GM18867 (cell line): ENCODE data around the gene GLCCI1.
"Not testable (repeated sequence)": the region's sequence is repeated elsewhere in the genome, so short reads cannot be mapped to it uniquely, and the experiment has no call there.

ENCODE experiments used
- ATAC-seq: cut with Tn5 transposase; IDR thresholded peaks from one replicate; pipeline ENCODE4 v1.9.1; 2021; ENCODE audit warnings: mild to moderate bottlenecking, moderate library complexity; ENCODE audit not compliant: unreplicated experiment

Gene GLCCI1

DNA sequence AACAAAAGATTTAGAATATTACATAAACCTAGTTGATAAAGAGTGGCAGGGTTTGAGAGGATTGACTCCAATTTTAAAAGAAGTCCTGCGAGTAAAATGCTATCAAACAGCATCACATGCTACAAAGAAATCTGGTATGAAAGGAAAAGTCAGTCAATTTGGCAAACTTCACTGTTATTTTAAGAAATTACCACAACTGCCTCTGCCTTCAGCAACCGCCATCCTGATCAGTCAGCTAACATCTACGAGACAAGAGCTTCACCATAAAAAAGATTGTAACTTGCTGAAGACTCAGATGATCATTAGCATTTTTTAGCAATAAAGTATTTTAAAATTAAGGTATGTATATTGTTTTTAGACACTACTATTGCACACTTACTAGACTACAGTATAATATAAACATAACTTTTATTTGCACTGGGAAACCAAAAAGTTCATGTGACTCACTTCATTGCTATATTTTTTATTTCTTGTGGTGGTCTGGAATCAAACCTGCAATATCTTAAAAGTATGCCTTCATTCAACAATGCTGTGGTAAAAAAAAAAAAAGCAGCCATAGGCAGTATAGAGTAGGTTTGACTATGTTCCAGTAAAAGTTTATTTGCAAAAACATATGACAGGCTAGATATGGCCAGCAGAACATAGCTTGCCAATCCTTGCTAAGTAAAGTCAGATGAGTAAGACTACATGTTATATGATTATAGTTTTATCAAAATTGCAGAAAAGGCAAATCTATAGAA, 74.4 kb downstream of the GLCCI1 start:
- no peak for ATAC-seq

DNA sequence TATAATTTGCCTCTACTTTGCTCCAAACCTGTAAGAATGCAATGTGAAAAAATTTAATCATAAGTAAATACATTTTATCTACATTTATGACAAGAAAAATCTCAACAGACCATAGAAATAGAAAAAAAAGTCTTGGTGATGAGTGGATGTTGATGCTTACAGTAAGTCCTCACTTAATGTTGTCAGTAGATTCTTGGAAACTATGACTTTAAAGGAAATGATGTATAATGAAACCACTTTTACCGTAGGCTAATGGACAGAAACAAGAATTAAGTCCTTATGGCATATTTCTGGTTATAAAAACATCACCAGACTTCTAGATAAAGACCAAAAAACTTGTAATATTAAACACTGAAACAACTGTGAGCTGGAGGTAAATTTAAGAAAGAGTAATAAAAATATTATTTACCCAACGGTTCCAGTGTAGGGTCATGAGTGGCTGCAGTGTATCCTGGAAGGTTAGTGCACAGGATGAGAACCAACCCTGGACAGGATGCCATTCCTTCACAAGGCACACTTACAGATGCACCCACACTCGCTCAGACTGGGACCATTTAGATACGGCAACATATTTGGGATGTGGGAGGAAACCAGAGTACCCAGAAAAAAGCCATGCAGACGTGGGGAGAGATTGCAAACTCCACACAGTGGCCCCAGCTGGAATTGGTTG, 76.3 kb downstream of the GLCCI1 start:
- ATAC-seq, result no peak

DNA sequence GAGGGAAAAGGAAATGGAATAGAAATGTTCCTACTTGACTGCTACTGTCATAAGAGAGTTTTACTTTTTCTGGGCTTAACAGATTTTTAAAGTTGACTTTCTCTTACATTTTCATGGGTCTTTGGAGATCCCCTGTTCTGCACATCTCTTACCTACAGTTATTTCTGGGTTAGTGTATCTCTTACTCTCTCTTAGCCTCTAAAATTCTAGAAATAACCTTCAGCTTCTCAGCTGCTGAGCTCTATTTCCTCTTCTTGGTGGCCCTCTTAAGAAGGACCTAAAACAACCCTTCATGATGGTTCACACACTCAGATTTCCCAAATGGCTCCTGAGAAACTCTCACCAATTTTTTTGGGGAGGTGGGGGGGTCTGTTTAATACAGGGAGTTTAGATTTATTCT, 79.5 kb downstream of the GLCCI1 start:
- not testable (repeated sequence) for ATAC-seq

DNA sequence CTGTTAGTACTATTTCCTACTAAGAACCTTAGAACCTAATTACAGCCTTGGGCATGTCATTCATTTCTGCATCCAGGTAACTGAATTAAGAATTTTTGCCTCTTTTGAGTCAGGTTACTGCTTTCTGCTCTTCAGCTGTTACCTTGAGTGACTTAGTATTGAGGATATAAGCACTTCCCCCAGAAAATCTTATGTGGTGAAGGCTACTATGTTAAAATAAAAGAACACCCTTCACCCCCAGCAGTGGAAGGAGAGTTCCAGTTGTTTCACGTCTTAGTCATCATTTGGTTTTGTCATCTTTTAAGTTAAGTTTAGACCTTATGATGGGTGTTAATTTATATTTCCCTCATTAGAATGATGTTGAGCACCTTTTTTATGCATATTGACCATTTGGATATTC, 82.8 kb downstream of the GLCCI1 start:
- no peak for ATAC-seq

DNA sequence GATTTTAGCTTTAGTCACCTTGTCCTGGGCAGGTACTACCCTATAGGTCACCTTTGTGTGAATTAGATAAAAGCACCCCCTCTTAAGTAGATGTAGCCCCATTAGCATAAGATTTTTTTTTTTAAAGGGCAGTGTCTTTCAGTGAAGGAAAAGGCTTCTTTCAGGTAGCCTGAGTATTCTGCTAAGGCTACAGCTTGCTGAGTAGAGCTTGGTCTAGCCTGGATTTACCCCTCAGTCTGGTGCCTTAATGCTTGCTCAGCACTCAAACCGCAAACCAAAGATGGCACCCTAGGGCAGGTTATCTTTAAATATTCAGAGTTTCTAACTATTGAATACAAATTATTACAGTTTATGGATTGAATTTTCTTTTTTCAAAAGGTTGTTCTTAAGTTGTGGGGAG, 83.4 kb downstream of the GLCCI1 start:
- no peak for ATAC-seq

DNA sequence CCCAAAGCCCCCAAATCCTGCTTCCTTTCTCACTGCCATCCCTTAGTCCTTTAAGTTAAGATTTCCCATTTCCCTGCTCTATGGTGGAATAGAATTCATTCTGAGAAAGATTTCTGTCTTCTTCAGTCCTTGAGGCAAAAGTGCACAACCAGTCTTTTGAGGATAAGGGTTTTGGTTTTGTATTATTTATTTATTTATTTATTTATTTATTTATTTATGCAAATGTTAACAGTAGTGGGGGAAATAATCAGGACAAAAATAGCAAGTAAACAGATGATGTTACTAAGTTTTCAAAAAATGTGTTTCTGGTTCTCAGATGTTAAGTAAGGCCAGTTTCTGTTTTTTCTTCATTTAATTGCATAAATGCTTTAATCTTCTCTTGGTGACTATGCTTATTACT, 84.2 kb downstream of the GLCCI1 start:
- ATAC-seq, result no peak

DNA sequence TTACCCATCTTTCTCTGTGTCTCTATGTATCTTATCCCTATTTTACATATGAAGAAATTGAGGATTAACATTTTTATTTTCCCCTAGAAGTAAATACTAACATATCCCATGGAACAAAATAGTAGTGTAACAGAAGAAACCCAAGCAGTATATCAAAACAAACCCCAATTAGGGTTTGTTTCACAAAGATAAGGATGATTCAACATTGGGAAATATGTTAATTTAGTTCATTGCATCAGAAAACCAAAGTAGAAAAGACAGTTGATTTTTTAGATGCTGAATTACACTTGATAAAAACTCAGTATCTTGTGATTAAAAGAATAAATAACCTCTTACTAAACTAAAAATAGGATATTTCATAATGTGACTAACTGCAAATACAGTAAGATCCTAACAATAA, 87.8 kb downstream of the GLCCI1 start:
- ATAC-seq, result no peak

DNA sequence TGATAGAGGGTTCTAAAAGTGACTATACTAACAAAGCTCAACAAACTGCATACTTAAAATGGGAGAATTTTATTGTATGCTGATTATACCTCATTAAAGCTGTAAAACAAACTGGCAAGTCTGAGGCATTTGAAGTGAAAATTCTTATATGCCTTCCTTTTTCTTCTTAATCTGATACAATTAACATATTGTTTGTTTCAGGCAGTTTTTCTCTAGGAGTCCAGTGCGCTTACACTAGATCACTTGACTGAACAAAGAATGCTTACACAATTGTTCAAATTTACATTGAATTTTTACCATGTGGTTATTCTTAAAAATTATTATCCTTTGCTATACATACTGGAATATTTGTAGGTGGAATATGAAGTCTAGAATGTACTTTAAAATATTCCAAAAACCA, 89.0 kb downstream of the GLCCI1 start:
- ATAC-seq, result no peak

DNA sequence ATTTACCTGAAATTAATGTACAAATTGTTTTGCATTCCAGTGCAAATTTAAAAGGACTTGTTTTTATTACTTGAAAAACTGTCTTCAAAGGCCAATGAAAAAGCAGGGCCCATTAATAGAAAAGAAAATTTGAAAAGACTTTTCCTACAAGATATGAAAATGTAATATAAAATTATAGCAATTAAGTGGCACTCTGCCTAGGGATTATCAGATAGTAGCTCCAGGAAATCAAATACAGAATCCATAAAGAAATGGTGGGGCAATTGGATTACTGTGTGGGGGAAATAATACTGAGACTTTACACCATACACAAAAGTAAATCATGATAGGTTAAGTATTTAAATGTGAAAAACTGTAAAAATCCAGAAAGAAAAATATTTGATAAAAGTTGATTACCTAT, 89.7 kb downstream of the GLCCI1 start:
- ATAC-seq, result no peak

DNA sequence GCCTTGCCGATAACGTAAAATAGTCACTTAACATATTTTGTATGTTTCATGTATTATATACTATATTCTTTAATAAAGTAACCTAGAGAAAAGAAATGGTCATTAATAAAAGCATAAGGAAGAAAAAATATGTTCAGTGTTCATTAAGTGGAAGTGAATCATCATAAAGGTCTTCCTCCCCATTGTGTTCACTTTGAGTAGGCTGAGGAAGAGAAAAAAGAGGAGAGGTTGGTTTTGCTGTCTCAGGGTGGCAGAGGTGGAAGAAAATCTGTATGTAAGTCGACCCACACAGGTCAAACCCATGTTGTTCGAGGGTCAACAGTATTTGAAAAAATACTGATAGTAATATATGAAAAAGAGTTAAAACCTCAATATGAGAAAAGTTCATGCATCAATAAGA, 90.3 kb downstream of the GLCCI1 start:
- no peak for ATAC-seq

DNA sequence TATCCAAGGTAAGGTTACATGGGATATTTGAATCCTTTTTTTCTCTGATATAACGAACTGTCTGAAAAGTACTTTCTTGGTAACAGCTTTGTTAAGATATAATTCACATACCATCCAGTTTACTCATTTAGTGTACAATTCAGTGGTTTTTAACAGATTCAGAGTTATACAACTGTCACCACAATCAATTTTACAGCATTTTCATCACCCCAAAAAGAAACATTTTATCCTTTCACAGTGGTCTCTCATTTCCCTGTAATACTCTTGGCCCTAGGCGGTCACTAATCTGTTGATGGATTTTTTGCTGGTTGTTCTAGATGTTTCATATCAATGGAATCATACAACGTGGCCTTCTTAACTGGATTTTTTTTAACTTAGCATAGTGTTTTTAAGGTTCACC, 91.6 kb downstream of the GLCCI1 start:
- no peak for ATAC-seq

DNA sequence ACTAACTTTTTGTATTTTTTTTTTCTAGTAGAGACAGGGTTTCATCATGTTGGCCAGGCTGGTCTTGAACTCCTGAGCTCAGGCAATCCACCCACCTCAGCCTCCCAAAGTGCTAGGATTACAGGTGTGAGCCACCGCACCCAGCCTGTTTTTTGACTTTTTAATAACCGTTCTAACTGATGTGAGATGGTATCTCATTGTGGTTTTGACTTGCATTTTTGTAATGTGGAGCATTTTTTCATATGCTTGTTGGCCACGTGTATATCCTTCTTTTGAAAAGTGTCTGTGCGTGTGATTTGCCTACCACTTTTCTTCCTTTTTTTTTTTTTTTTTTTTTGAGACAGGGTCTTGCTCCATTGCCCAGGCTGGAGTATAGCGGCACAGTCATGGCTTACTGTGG, 94.7 kb downstream of the GLCCI1 start:
- not testable (repeated sequence) for ATAC-seq

DNA sequence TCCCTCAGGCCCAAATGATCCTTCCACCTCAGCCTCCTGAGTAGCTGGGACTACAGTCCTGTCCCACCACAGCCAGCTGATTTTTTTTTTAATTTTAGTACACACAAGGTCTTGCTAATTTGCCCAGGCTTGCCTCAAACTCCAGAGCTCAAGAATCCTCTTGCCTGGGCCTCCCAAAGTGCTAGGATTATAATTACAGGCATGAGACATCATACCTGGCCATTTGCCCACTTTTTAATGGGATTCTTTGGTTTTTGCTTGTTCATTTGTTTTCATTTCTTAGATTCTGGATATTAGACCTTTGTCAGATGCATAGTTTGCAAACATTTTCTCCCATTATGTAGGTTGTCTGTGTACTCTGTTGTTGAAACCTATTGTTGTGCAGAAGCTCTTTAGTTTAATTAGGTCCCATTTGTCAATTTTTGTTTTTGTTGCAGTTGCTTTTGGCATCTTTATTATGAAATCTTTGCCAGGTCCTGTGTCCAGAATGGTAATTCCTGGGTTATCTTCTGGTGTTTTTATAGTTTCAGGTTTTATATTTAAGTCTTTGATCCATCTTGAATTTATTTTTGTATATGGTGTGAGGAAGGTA, 95.2 kb downstream of the GLCCI1 start:
- ATAC-seq, result no peak

DNA sequence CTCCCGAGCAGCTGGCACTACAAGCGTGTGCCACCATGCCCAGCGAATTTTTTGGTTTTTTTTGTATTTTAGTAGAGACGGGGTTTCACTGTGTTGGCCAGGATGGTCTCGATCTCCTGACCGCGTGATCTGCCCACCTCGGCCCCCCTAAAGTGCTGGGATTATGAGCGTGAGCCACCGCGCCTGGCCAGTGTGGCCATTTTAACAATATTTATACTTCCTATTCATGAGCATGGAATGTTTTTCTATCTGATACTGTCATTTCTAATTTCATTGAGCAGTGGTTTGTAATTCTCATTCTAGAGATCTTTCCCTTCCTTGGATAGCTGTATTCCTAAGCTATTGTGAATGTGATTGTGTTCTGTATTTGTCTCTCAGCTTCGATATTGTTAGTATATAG, 96.2 kb downstream of the GLCCI1 start:
- no peak for ATAC-seq

DNA sequence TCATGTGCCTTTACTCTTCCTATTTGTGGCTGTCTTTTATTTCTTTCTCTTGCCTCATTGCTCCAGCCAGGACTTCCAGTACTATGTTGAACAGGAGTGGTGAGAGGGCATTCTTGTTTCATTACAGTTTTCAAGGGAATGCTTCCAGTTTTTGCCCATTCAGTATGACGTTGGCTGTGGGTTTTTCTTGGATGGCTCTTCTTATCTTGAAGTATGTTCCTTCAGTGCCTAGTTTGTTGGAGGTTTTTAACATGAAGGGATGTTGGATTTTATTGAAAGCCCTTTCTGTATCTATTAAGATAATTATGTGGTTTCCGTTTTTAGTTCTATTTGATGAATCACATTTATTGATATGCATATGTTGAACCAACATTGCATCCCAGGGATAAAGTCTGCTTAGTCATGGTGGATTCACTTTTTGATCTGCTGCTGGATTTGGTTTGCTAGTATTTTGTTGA, 96.8 kb downstream of the GLCCI1 start:
- no peak for ATAC-seq

DNA sequence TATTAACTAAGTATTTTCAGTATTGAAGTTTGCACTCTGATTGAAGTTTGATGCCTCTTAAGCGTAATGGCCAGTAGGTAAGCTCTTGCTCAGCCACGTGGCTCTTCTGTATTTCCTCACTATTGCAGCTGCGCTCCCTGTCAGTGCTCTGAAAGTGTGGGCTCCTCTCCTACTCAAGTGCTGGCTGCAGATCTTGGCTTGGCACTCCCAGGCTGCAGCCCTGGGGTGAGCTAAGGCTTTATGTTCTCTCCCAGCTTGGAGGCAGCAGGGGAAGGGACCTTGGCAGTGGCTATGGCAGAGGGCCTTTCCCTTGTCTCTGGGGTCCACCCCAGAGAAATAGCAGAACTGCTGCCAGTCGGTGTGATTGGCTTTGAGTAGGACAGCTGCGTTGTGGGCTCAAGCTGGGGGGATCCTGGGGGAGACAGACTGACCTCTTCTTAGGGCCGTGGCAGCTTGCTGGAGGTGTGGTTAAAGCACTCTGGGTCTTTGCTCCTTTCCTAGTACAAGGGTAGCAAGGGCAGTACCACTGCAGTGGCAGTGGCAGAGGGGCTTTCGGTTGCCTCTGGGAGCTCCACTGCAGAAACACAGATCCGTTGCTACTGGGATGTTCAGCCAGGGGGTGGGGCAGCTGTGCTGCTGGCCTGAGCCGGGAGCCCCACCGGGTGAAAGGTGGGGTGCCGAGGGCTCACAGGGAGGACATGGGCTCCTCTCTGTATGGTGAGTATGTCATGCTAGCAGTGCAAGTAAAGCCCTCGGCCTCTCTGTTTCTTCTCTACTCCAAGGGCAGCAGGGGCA, 100.5 kb downstream of the GLCCI1 start:
- ATAC-seq, result no peak

DNA sequence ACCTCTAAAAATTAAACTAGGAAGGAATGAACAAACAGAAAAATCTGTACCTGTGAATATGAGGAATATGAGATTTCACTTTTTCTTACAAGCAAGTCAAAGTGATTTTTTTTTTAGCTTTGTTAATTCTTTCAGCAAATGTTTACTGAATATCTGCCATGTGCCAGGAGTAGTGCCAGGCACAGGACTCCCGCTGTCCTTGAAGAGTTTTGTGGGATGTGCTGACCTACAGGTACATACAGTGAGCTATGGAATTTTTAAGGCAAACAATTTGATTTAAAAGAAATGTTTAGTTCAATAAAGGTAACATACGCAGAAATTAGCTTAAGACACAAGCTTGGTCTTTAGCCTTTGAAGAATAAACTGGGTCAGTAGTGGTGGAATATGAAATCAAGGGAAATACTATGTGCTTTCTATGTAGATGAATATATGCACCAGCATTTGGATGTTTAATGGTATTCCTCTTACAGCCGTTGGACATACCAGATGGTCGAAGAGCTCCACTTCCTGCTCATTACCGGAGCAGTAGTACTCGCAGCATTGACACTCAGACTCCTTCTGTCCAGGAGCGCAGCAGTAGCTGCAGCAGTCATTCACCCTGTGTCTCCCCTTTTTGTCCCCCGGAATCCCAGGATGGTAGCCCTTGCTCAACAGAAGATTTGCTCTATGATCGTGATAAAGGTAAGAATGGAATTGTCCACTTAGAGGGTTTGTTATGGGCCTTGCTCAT, 102.0 kb downstream of the GLCCI1 start:
- no peak for ATAC-seq

DNA sequence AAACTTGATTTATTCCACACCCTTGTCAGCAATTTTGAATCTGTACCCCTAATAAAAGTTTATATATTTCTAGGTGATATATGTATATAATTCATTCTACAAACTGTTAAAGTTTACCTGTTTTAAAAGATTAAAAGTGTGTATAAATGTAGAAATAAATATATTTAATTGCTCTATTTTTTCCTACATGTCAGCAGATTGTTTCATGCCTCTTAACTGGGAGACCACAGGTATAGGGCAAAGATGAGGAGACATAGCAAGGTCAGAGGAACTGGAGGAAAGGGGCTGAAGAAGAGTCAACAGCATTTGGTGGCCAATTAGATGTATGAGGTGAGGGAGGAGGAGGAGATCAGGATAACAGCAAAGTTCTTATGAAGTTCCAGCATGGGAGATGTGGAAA, 109.8 kb downstream of the GLCCI1 start:
- ATAC-seq, result no peak

DNA sequence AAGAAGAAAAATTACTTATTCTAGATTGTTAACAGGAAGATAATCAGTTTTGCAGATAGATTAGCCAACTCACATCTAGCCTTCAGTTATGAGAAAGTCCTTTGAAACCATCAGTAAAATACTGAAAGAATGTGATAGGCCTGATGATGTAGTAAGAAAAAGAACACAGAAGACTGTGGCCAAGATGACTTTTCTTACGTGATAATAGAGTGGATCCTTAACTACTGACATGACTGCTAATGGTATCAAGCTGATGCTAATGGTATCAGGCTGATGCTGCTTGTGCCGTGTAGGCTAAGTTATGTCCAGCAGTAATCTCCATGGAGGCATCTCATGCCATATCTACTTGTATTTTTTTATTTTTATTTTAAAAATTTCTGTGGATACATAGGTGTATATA, 114.2 kb downstream of the GLCCI1 start:
- ATAC-seq, result no peak

DNA sequence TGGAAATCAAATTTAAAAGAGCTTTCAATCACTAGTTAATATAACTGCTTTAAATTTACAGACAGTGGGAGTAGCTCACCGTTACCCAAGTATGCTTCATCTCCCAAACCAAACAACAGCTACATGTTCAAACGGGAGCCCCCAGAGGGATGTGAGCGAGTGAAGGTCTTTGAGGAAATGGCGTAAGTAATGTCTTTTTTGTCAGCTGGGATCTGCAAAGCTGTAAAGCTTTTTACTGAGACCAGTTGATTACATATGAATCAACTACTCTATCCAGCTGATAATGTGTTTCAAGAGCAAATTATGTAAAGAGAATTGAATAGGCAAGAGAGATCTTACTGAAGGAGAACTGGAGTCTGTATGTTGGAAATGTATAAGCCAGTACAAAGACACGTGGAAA, 116.2 kb downstream of the GLCCI1 start:
- no peak for ATAC-seq

DNA sequence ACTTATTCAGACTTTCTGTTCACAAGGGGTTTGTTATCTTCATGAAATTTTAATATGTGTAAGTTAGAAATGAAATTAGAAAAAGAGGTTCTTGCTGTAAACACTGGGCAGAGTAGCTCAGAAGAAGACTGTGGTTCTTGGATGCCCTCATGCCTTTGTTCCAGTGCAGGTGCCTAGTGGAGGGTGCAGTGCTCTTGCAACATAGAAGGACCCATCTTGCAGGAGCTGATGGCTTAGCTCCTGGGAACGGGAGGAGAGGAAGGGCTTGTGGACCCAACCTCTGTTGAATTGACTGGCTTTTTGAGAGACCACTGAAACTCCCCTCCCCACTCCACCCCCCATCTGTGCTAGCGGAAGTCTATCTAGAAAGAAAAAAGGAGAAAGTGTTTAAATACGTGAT, 116.8 kb downstream of the GLCCI1 start:
- ATAC-seq, result no peak
